GM18499 (cell line): ENCODE measurements around the gene DNAH9.
"Not testable (repeated sequence)": the region's sequence is repeated elsewhere in the genome, so short reads cannot be mapped to it uniquely, and the experiment has no call there.

Experiments
- ATAC-seq: cut with Tn5 transposase; IDR thresholded peaks from one replicate; pipeline ENCODE4 v1.9.1; 2021; ENCODE audit warnings: moderate number of reproducible peaks; ENCODE audit not compliant: insufficient read depth, unreplicated experiment

The DNAH9 gene

GRCh38 chr17:11944587-11944986 is 346.3 kb downstream of the DNAH9 start:
- no peak for ATAC-seq

- no peak for ATAC-seq
Observed at GRCh38 chr17:11948789-11949188, 350.5 kb downstream of the DNAH9 start.

GRCh38 chr17:11949571-11949970 is 351.3 kb downstream of the DNAH9 start:
- ATAC-seq: not testable (repeated sequence)

GRCh38 chr17:11950771-11951519 is 352.7 kb downstream of the DNAH9 start:
- ATAC-seq: no peak

GRCh38 chr17:11952610-11953009 is 354.3 kb downstream of the DNAH9 start:
- ATAC-seq: no peak

- ATAC-seq: no peak
Observed at GRCh38 chr17:11953924-11954323, 355.7 kb downstream of the DNAH9 start.

GRCh38 chr17:11954936-11955335 is 356.7 kb downstream of the DNAH9 start:
- no peak for ATAC-seq

- ATAC-seq: no peak
Observed at GRCh38 chr17:11969565-11969964, 371.3 kb downstream of the DNAH9 start.

- ATAC-seq: not testable (repeated sequence)
Observed at GRCh38 chr17:11972741-11973140, 374.5 kb downstream of the DNAH9 start.

- ATAC-seq: no peak
Observed at GRCh38 chr17:11979795-11980194, 381.5 kb downstream of the DNAH9 start.

- no peak for ATAC-seq
Observed at GRCh38 chr17:11980813-11981212, 382.5 kb downstream of the DNAH9 start.

GRCh38 chr17:11981862-11982261 is 383.6 kb downstream of the DNAH9 start:
- ATAC-seq: no peak

GRCh38 chr17:11986179-11986941 is 388.1 kb downstream of the DNAH9 start:
- ATAC-seq: no peak

- ATAC-seq: no peak
Observed at GRCh38 chr17:11986942-11987329, 388.7 kb downstream of the DNAH9 start.

GRCh38 chr17:11990363-11990983 is 392.2 kb downstream of the DNAH9 start:
- ATAC-seq: no peak

- no peak for ATAC-seq
Observed at GRCh38 chr17:11991461-11991860, 393.2 kb downstream of the DNAH9 start.

GRCh38 chr17:11996722-11997146 is 398.5 kb downstream of the DNAH9 start:
- peak; percentile 15 for ATAC-seq

- peak; percentile 94 for ATAC-seq
Observed at GRCh38 chr17:11997147-11997971, 399.1 kb downstream of the DNAH9 start, which contains the start of gene ZNF18. ZNF18 (minus strand) TSS chr17:11997475; CDS start chr17:11992829, 4,646 bp downstream.

- ATAC-seq: no peak
Observed at GRCh38 chr17:11997972-11998233, 399.6 kb downstream of the DNAH9 start.

GRCh38 chr17:11999696-12000095 is 401.4 kb downstream of the DNAH9 start:
- ATAC-seq: no peak
